GM12878 (cell line): ENCODE data around the gene SLC23A2. TPM values are rescaled to one million over a fixed set of nuclear protein-coding genes. Genes with fewer than 3 reads are reported as not detected.

ENCODE experiments used
- ATAC-seq: fragments of 200-7000 bp; cut with Tn5 transposase; 3 replicates; pipeline ENCODE4 v1.9.1; 2020; ENCODE audit warnings: mild to moderate bottlenecking, moderate library complexity
- BruUV-seq: library from RNA; stranded (reverse); fragments of 400-500 nt; replicated peaks from 2 replicates; lab custom pipeline; 2021; lab: Mats Ljungman, UMichigan
- CTCF ChIA-PET: fragments of 300-600 bp; sonication (Branson Sonifier 250); formaldehyde crosslinking; extraction: SDS; loops from one replicate; lab custom pipeline; 2021; ENCODE audit warnings: inconsistent platforms; lab: Yijun Ruan, JAX
- POLR2A ChIA-PET: fragments of 350-600 bp; formaldehyde crosslinking; extraction: SDS; loops from one replicate; lab custom pipeline; 2021; ENCODE audit warnings: inconsistent platforms; lab: Charles Lee
- RAD21 ChIA-PET: fragments of 300-600 bp; sonication (Branson Sonifier 250); formaldehyde crosslinking; loops from one replicate; lab custom pipeline; 2023; ENCODE audit warnings: antibody characterized with exemption; ENCODE audit not compliant: unreplicated experiment; lab: Charles Lee
- SMC1A ChIA-PET: fragments of 300-600 bp; sonication (Branson Sonifier 250); formaldehyde crosslinking; loops from one replicate; lab custom pipeline; 2023; ENCODE audit not compliant: unreplicated experiment, uncharacterized antibody; lab: Charles Lee
- DNase-seq: peaks from one replicate; pipeline ENCODE4 v3.0.0-alpha.2; 2011; ENCODE audit warnings: low read depth, low spot score
- FAIRE-seq: peaks from 3 replicates; lab custom pipeline; 2011; peaks lifted over from hg19 to GRCh38; lab: Jason Lieb, UNC
- H2AFZ ChIP-seq: 2 replicates; pipeline ENCODE4 v1.6.0; 2011; ENCODE audit warnings: low read depth, low read length, control low read depth; ENCODE audit not compliant: control insufficient read depth
- H3K27ac ChIP-seq: 2 replicates; pipeline ENCODE4 v1.5.1; 2011; ENCODE audit warnings: control low read depth; ENCODE audit not compliant: control insufficient read depth, insufficient read depth
- H3K27me3 ChIP-seq, 2 experiments: replicated peaks in 1 of 2; 2 replicates each; pipeline versions ENCODE4 v1.6.0 to v1.6.1; 2011; ENCODE audit warnings: low read length in 1 of 2; ENCODE audit not compliant: control insufficient read depth in 2 of 2, insufficient read depth in 2 of 2
- H3K36me3 ChIP-seq, 2 experiments: 2 replicates each; pipeline ENCODE4 v1.5.1; 2011; ENCODE audit warnings: low read length in 1 of 2; ENCODE audit not compliant: control insufficient read depth in 2 of 2, insufficient read depth in 2 of 2
- H3K4me1 ChIP-seq: 2 replicates; pipeline ENCODE4 v1.6.1; 2011; ENCODE audit warnings: mild to moderate bottlenecking, low read length, moderate library complexity, mixed read lengths; ENCODE audit not compliant: control insufficient read depth, insufficient read depth
- H3K4me2 ChIP-seq: 2 replicates; pipeline ENCODE4 v1.6.0; 2011; ENCODE audit warnings: control low read depth; ENCODE audit not compliant: control insufficient read depth, insufficient read depth
- H3K4me3 ChIP-seq: fragments of 200-600 bp; sonication (generic); 2 replicates; pipeline ENCODE4 v1.5.1; 2016
- H3K79me2 ChIP-seq: 2 replicates; pipeline ENCODE4 v1.6.0; 2011; ENCODE audit warnings: low read length; ENCODE audit not compliant: control insufficient read depth, insufficient read depth
- H3K9ac ChIP-seq: 2 replicates; pipeline ENCODE4 v1.8.0; 2011; ENCODE audit warnings: low read length, control low read depth, mixed read lengths; ENCODE audit not compliant: control insufficient read depth, insufficient read depth
- H3K9me3 ChIP-seq: replicated peaks from 3 replicates; pipeline ENCODE4 v1.5.1; 2011; ENCODE audit warnings: mild to moderate bottlenecking, low read length; ENCODE audit not compliant: control insufficient read depth, insufficient read depth
- H4K20me1 ChIP-seq: 2 replicates; pipeline ENCODE4 v1.6.0; 2011; ENCODE audit not compliant: control insufficient read depth, insufficient read depth
- EED ChIP-seq: sonication (generic); IDR thresholded peaks from 2 replicates; pipeline ENCODE4 v1.6.1; 2016; ENCODE audit warnings: antibody characterized with exemption, low read depth
- IRF4 ChIP-seq: IDR thresholded peaks from 2 replicates; pipeline ENCODE4 v1.6.1; 2011; ENCODE audit warnings: low read depth, low read length
- LARP7 ChIP-seq: fragments of 450-650 bp; IDR thresholded peaks from 2 replicates; pipeline ENCODE4 v1.6.1; 2017; ENCODE audit warnings: mild to moderate bottlenecking
- MYB ChIP-seq: fragments of 150-350 bp; IDR thresholded peaks from 2 replicates; pipeline ENCODE4 v1.6.1; 2014; ENCODE audit warnings: mild to moderate bottlenecking, low read depth, low read length, borderline replicate concordance
- NFIC ChIP-seq: IDR thresholded peaks from 2 replicates; pipeline ENCODE4 v1.6.1; 2012; ENCODE audit warnings: low read depth, mild to moderate bottlenecking, inconsistent platforms, low read length, moderate library complexity
- PML ChIP-seq: IDR thresholded peaks from 2 replicates; pipeline ENCODE4 v1.6.1; 2012; ENCODE audit warnings: low read length, inconsistent platforms
- POLR2AphosphoS5 ChIP-seq: IDR thresholded peaks from 2 replicates; pipeline ENCODE4 v1.6.1; 2011; ENCODE audit warnings: mild to moderate bottlenecking, low read length, inconsistent platforms
- RAD21 ChIP-seq: IDR thresholded peaks from 2 replicates; pipeline ENCODE4 v1.6.1; 2011; ENCODE audit warnings: mild to moderate bottlenecking, low read depth, low read length, moderate library complexity; ENCODE audit not compliant: insufficient read depth
- YBX1 ChIP-seq: fragments of 450-650 bp; IDR thresholded peaks from 2 replicates; pipeline ENCODE4 v1.6.1; 2016; ENCODE audit warnings: antibody characterized with exemption
- ZBED1 ChIP-seq: IDR thresholded peaks from 2 replicates; pipeline ENCODE4 v1.6.1; 2016; ENCODE audit warnings: borderline replicate concordance
- WGBS: methylation state at CpG from one replicate; pipeline ENCODE4 v1.1.6; 2016; ENCODE audit warnings: low lambda C conversion rate; ENCODE audit not compliant: insufficient replicate concordance, insufficient coverage; ENCODE audit errors: missing lambda C conversion rate; 5-methylcytosine and 5-hydroxymethylcytosine counted together
- in situ Hi-C: fragments of 300-500 bp; cut with MboI; formaldehyde crosslinking; loops from 9 replicates; pipeline ENCODE4 v1.14.3; 2018; ENCODE audit warnings: mixed read lengths
- intact Hi-C: fragments of 100-400 bp; cut with micrococcal nuclease; formaldehyde crosslinking; loops from one replicate; pipeline ENCODE4 v1.14.2; 2022; ENCODE audit not compliant: unreplicated experiment
- polyA plus RNA-seq, 11 experiments: library from polyadenylated mRNA; depleted of rRNA in 4 of 11; unstranded in 6 of 11; stranded (reverse) in 5 of 11; fragments of >200 nt; fragmentation: Nextera tagmentation in 4 of 11; fragmentation: Illumina TruSeq in 1 of 11; extraction: Ambion mirVana in 4 of 11; extraction: Trizol in 1 of 11; gene quantifications; 1 replicate in 1 of 11; 2 replicates in 10 of 11; pipeline versions ENCODE4 v1.2.1 to v1.2.3, GENCODE V29; 2011 to 2016; ENCODE audit warnings: inconsistent platforms in 2 of 11, missing spikeins in 2 of 11, low read depth in 1 of 11
- total RNA-seq, 4 experiments: library from RNA; depleted of rRNA in 3 of 4; stranded (reverse); fragments of >200 nt in 3 of 4; fragmentation: Illumina TruSeq in 1 of 4; extraction: Trizol in 1 of 4; gene quantifications; 2 replicates each; pipeline versions ENCODE4 v1.2.1 to v1.2.3, GENCODE V29; 2013 to 2021
- TF ChIP-seq, protein P1 (sequence below): fragments of 450-650 bp; IDR thresholded peaks from 2 replicates; pipeline ENCODE4 v1.6.1; 2017; ENCODE audit warnings: mild to moderate bottlenecking, moderate library complexity
- TF ChIP-seq, protein P2 (sequence below): fragments of 450-650 bp; IDR thresholded peaks from 2 replicates; pipeline ENCODE4 v1.6.1; 2017; ENCODE audit warnings: antibody characterized with exemption, mild to moderate bottlenecking, moderate library complexity
- TF ChIP-seq, protein P3 (sequence below): fragments of 450-650 bp; IDR thresholded peaks from 2 replicates; pipeline ENCODE4 v1.6.1; 2017; ENCODE audit warnings: mild to moderate bottlenecking
- TF ChIP-seq, protein P4 (sequence below): IDR thresholded peaks from 2 replicates; pipeline ENCODE4 v1.6.1; 2012; ENCODE audit warnings: low read depth, low read length, improper control_type of control experiment

SLC23A2 gene
- total and polyA plus RNA-seq, 10 of the 15 experiments (the other 5 are each of a cell fraction or from before 2014, with no cell fraction given), result 4.4 to 56.1 (median 35.5) TPM

DNA sequence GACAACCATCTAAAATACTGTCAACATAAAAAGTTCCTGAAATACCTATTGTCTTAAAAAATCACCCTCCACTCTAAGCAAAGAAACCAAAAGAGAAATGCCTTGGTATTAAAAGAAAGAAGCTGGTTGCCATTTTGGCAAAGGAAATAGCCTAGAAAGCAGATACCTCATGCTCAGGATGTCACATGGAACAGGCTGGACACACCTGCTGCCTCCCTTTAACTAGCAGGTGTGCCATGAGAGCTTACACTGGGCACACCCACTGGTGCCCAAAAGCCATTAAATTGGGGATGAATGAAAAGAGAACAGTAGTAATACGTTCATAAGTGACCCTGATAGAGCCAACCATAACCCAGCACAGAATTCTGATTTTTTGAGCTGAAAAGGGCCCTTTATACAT, 1.5 kb downstream of the SLC23A2 start:
- TF ChIP-seq, protein P1, sequence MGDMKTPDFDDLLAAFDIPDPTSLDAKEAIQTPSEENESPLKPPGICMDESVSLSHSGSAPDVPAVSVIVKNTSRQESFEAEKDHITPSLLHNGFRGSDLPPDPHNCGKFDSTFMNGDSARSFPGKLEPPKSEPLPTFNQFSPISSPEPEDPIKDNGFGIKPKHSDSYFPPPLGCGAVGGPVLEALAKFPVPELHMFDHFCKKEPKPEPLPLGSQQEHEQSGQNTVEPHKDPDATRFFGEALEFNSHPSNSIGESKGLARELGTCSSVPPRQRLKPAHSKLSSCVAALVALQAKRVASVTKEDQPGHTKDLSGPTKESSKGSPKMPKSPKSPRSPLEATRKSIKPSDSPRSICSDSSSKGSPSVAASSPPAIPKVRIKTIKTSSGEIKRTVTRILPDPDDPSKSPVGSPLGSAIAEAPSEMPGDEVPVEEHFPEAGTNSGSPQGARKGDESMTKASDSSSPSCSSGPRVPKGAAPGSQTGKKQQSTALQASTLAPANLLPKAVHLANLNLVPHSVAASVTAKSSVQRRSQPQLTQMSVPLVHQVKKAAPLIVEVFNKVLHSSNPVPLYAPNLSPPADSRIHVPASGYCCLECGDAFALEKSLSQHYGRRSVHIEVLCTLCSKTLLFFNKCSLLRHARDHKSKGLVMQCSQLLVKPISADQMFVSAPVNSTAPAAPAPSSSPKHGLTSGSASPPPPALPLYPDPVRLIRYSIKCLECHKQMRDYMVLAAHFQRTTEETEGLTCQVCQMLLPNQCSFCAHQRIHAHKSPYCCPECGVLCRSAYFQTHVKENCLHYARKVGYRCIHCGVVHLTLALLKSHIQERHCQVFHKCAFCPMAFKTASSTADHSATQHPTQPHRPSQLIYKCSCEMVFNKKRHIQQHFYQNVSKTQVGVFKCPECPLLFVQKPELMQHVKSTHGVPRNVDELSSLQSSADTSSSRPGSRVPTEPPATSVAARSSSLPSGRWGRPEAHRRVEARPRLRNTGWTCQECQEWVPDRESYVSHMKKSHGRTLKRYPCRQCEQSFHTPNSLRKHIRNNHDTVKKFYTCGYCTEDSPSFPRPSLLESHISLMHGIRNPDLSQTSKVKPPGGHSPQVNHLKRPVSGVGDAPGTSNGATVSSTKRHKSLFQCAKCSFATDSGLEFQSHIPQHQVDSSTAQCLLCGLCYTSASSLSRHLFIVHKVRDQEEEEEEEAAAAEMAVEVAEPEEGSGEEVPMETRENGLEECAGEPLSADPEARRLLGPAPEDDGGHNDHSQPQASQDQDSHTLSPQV, result no peak
- TF ChIP-seq YBX1, result no peak
- no peak for TF ChIP-seq IRF4
- TF ChIP-seq, protein P2, sequence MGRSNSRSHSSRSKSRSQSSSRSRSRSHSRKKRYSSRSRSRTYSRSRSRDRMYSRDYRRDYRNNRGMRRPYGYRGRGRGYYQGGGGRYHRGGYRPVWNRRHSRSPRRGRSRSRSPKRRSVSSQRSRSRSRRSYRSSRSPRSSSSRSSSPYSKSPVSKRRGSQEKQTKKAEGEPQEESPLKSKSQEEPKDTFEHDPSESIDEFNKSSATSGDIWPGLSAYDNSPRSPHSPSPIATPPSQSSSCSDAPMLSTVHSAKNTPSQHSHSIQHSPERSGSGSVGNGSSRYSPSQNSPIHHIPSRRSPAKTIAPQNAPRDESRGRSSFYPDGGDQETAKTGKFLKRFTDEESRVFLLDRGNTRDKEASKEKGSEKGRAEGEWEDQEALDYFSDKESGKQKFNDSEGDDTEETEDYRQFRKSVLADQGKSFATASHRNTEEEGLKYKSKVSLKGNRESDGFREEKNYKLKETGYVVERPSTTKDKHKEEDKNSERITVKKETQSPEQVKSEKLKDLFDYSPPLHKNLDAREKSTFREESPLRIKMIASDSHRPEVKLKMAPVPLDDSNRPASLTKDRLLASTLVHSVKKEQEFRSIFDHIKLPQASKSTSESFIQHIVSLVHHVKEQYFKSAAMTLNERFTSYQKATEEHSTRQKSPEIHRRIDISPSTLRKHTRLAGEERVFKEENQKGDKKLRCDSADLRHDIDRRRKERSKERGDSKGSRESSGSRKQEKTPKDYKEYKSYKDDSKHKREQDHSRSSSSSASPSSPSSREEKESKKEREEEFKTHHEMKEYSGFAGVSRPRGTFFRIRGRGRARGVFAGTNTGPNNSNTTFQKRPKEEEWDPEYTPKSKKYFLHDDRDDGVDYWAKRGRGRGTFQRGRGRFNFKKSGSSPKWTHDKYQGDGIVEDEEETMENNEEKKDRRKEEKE, result no peak
- TF ChIP-seq, protein P3, sequence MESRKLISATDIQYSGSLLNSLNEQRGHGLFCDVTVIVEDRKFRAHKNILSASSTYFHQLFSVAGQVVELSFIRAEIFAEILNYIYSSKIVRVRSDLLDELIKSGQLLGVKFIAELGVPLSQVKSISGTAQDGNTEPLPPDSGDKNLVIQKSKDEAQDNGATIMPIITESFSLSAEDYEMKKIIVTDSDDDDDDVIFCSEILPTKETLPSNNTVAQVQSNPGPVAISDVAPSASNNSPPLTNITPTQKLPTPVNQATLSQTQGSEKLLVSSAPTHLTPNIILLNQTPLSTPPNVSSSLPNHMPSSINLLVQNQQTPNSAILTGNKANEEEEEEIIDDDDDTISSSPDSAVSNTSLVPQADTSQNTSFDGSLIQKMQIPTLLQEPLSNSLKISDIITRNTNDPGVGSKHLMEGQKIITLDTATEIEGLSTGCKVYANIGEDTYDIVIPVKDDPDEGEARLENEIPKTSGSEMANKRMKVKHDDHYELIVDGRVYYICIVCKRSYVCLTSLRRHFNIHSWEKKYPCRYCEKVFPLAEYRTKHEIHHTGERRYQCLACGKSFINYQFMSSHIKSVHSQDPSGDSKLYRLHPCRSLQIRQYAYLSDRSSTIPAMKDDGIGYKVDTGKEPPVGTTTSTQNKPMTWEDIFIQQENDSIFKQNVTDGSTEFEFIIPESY, result no peak
- no peak for TF ChIP-seq POLR2AphosphoS5
- TF ChIP-seq, protein P4, sequence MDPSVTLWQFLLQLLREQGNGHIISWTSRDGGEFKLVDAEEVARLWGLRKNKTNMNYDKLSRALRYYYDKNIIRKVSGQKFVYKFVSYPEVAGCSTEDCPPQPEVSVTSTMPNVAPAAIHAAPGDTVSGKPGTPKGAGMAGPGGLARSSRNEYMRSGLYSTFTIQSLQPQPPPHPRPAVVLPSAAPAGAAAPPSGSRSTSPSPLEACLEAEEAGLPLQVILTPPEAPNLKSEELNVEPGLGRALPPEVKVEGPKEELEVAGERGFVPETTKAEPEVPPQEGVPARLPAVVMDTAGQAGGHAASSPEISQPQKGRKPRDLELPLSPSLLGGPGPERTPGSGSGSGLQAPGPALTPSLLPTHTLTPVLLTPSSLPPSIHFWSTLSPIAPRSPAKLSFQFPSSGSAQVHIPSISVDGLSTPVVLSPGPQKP, result no peak
- no peak for TF ChIP-seq RAD21
- no peak for TF ChIP-seq NFIC
- no peak for TF ChIP-seq MYB
- no peak for TF ChIP-seq LARP7
- TF ChIP-seq PML, result no peak
- no peak for TF ChIP-seq EED
- no peak for TF ChIP-seq ZBED1
- POLR2A ChIA-PET, result interaction anchor here (0.8 to 5.2 kb wide), 16 partner anchors 8 to 118 kb away, joined by 3 to 36 read pairs (median 4); no protein-coding TSS in a partner anchor
- WGBS, result 93% methylated on average over 1 of the region's 1 CpG

More for the DNA sequence above, 1.5 kb downstream of the SLC23A2 start:
- DNase-seq (no peak), ATAC-seq (peak; percentile 23), FAIRE-seq (no peak)
- no peaks in the 10 kb centered on the region for H3K36me3 ChIP-seq
- in situ Hi-C loops (loop anchor here (5.0 kb wide), 1 partner anchor 103 kb away; no protein-coding TSS in a partner anchor), intact Hi-C loops (loop anchor here (2.0 kb wide), 1 partner anchor 101 kb away; no protein-coding TSS in a partner anchor)
- H3K4me2 ChIP-seq, result peak overlapping the region; percentile 98
- no peak overlapping the region for H3K9ac ChIP-seq
- H3K27ac ChIP-seq, result no peak overlapping the region
- H3K4me1 ChIP-seq, result peaks cover 11% of the 10 kb centered on the region
- H3K9me3 ChIP-seq, result no peaks in the 10 kb centered on the region
- peak overlapping the region; percentile 94; the same call in 1 of the 2 replicates for H3K4me3 ChIP-seq
- H3K27me3 ChIP-seq, result no peaks in the 10 kb centered on the region; a peak in 1 of 4 replicates
- SMC1A ChIA-PET, result interaction anchor here (0.7 to 6.0 kb wide), 20 partner anchors 11 to 192 kb away, joined by 3 to 53 read pairs (median 6); partner anchors contain the start of gene CDS2
- CTCF ChIA-PET, result interaction anchor here (0.7 to 4.9 kb wide), 9 partner anchors 12 to 117 kb away, joined by 3 to 51 read pairs (median 3); no protein-coding TSS in a partner anchor
- no peak overlapping the region for H2AFZ ChIP-seq
- peaks cover 11% of the 10 kb centered on the region; the same call in 1 of the 2 replicates for H3K79me2 ChIP-seq
- RAD21 ChIA-PET, result interaction anchor here (0.7 to 4.0 kb wide), 19 partner anchors 10 to 185 kb away, joined by 3 to 22 read pairs (median 5); no protein-coding TSS in a partner anchor
- BruUV-seq, result no TSS peak
- H4K20me1 ChIP-seq, result peaks cover 5% of the 10 kb centered on the region; the same call in 1 of the 2 replicates
